ENCODE results near the gene YEATS2. TPM values are rescaled to one million over a fixed set of nuclear protein-coding genes. Genes with fewer than 3 reads are reported as not detected.

The YEATS2 gene
- total RNA-seq, 1 experiment from 2014 or later = 38.6 TPM

- ATAC-seq (no peak), DNase-seq (ENCODE audit: low read depth, low spot score) (no peak)
- Histone ChIP-seq H3K4me2 (ENCODE audit: low read length) (no peak overlapping the region), H3K4me1 (ENCODE audit: control insufficient read depth in 1 of 2, insufficient read depth in 2 of 2, low read length in 2 of 2) (no peaks in the 10 kb centered on the region), H4K20me1 (ENCODE audit: insufficient read depth) (peaks cover 2% of the 10 kb centered on the region; the same call in 1 of the 2 replicates), H3K27me3 (ENCODE audit: insufficient read depth, low read length) (no peaks in the 10 kb centered on the region), H3K9ac (ENCODE audit: low read length) (no peak overlapping the region), H3K79me2 (ENCODE audit: insufficient read depth, low read length) (0 out of 2 replicates have a peak, but pooled peaks cover 2% of the 10 kb centered on the region), H3K9me3 (ENCODE audit: control insufficient read depth in 1 of 2, insufficient read depth in 1 of 2, low read depth in 1 of 2, low read length in 2 of 2) (no peaks in the 10 kb centered on the region), H3K4me3 (replicated peaks in 1 of 2; ENCODE audit: low read depth in 1 of 2, low read length in 2 of 2) (no peak overlapping the region), H2AFZ (ENCODE audit: low read depth, low read length, poor library complexity, severe bottlenecking) (no peak overlapping the region), H3K9me2 (ENCODE audit: insufficient read depth) (no peaks in the 10 kb centered on the region), H3K36me3 (ENCODE audit: control insufficient read depth in 1 of 2, insufficient read depth in 2 of 2, low read length in 2 of 2) (peaks cover 19 to 28% of the 10 kb centered on the region in 2 experiments), H3K27ac (ENCODE audit: low read depth, low read length) (no peak overlapping the region)
- ChIA-PET RAD21 (ENCODE audit: low non-redundant PET in 1 of 2, low total read pairs in 2 of 2, uncharacterized antibody in 2 of 2, unreplicated experiment in 2 of 2) (no interaction called here), CTCF (no interaction called here), POLR2A (no interaction called here)
- TF ChIP-seq FOSL1 (IDR thresholded peaks at IDR 0.05; ENCODE audit: low read depth) (no peak), EGR1 (IDR thresholded peaks at IDR 0.05; ENCODE audit: low read depth) (no peak), EZH2phosphoT487 (IDR thresholded peaks at IDR 0.05; ENCODE audit: borderline replicate concordance) (no peak), ELF1 (IDR thresholded peaks at IDR 0.05; ENCODE audit: borderline replicate concordance, low read depth) (no peak), REST (IDR thresholded peaks at IDR 0.05; ENCODE audit: low read depth) (no peak), POLR2A (IDR thresholded peaks at IDR 0.05; ENCODE audit: borderline replicate concordance, extremely low read depth, insufficient read depth, insufficient read length) (no peak), RAD21 (IDR thresholded peaks at IDR 0.05; ENCODE audit: low read depth) (no peak)
- no TSS peak for BruUV-seq (replicated peaks)
- intact Hi-C loops (cut with micrococcal nuclease) = no loop called here
Observed at GRCh38 chr3:183745300-183746098, 47.9 kb downstream of the YEATS2 start.

All from HCT116 (cell line).